ENCODE measurements around the gene ADGRG7.

DNA sequence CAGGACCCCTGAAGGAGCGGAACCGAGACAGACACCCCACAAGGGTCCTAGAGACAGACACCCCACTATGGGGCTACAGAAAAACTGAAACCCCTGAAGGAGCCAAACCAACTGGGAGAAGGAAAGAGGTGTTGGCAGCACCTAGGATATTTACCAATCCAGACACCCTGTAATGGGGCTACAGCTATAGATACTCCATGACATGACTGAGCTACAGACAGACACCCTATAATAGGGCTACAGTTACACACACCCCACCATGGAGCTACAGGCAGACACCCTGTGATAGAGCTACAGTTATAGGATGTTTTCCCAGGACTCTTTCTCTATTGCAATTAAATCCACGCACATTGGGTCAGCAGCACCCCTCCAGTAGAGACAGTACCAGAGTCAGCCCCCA, 22.6 kb upstream of the ADGRG7 start:
- TF ChIP-seq POLR2A (IDR thresholded peaks at IDR 0.05) = no peak
- TF ChIP-seq, protein P1, sequence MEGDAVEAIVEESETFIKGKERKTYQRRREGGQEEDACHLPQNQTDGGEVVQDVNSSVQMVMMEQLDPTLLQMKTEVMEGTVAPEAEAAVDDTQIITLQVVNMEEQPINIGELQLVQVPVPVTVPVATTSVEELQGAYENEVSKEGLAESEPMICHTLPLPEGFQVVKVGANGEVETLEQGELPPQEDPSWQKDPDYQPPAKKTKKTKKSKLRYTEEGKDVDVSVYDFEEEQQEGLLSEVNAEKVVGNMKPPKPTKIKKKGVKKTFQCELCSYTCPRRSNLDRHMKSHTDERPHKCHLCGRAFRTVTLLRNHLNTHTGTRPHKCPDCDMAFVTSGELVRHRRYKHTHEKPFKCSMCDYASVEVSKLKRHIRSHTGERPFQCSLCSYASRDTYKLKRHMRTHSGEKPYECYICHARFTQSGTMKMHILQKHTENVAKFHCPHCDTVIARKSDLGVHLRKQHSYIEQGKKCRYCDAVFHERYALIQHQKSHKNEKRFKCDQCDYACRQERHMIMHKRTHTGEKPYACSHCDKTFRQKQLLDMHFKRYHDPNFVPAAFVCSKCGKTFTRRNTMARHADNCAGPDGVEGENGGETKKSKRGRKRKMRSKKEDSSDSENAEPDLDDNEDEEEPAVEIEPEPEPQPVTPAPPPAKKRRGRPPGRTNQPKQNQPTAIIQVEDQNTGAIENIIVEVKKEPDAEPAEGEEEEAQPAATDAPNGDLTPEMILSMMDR (IDR thresholded peaks at IDR 0.05) = no peak
- TF ChIP-seq EP300 (IDR thresholded peaks at IDR 0.05) = no peak
